MM.1S (cell line): Measurements from ENCODE around the gene FAM83E.

ENCODE experiments used
- DNase-seq: peaks from one replicate; pipeline ENCODE4 v3.0.0-alpha.2; 2015
- H2AFZ ChIP-seq: fragments of 300-600 bp; sonication (generic); 2 replicates; pipeline ENCODE4 v1.6.0; 2016; ENCODE audit warnings: antibody characterized with exemption, low read length
- H3F3A ChIP-seq: fragments of 300-600 bp; sonication (generic); 2 replicates; pipeline ENCODE4 v1.6.1; 2016; ENCODE audit warnings: mild to moderate bottlenecking, antibody characterized with exemption, low read length, moderate library complexity, mixed read lengths; ENCODE audit not compliant: insufficient read depth
- H3K27ac ChIP-seq: fragments of 300-600 bp; sonication (generic); 2 replicates; pipeline ENCODE4 v1.5.1; 2016; ENCODE audit warnings: mild to moderate bottlenecking, low read length
- H3K27me3 ChIP-seq: fragments of 300-600 bp; sonication (generic); replicated peaks from 2 replicates; pipeline ENCODE4 v1.6.0; 2016; ENCODE audit warnings: low read length; ENCODE audit not compliant: insufficient read depth
- H3K36me3 ChIP-seq: fragments of 300-600 bp; sonication (generic); replicated peaks from 2 replicates; pipeline ENCODE4 v1.6.1; 2016; ENCODE audit warnings: mild to moderate bottlenecking, low read length, mixed read lengths; ENCODE audit not compliant: insufficient read depth
- H3K4me1 ChIP-seq: fragments of 300-600 bp; sonication (generic); 2 replicates; pipeline ENCODE4 v1.6.1; 2016; ENCODE audit warnings: low read length, mixed read lengths
- H3K4me2 ChIP-seq: fragments of 300-600 bp; sonication (generic); 2 replicates; pipeline ENCODE4 v1.6.0; 2016; ENCODE audit warnings: low read depth, low read length
- H3K4me3 ChIP-seq: fragments of 300-600 bp; sonication (generic); 2 replicates; pipeline ENCODE4 v1.5.1; 2016; ENCODE audit warnings: low read length, mixed read lengths
- H3K79me2 ChIP-seq: fragments of 300-600 bp; sonication (generic); 2 replicates; pipeline ENCODE4 v1.6.1; 2016; ENCODE audit warnings: mixed run types, low read length, mixed read lengths
- H3K9ac ChIP-seq: fragments of 300-600 bp; sonication (generic); 2 replicates; pipeline ENCODE4 v1.6.1; 2016; ENCODE audit warnings: low read length, mixed read lengths
- H3K9me2 ChIP-seq: fragments of 300-600 bp; sonication (generic); replicated peaks from 2 replicates; pipeline ENCODE4 v1.6.1; 2016; ENCODE audit warnings: mild to moderate bottlenecking, low read length, mixed read lengths; ENCODE audit not compliant: insufficient read depth
- H3K9me3 ChIP-seq: fragments of 300-600 bp; sonication (generic); replicated peaks from 2 replicates; pipeline ENCODE4 v1.6.1; 2016; ENCODE audit warnings: mild to moderate bottlenecking, low read length, mixed read lengths; ENCODE audit not compliant: insufficient read depth
- H4K20me1 ChIP-seq: fragments of 300-600 bp; sonication (generic); 2 replicates; pipeline ENCODE4 v1.6.1; 2016; ENCODE audit warnings: mild to moderate bottlenecking, low read length, moderate library complexity, mixed read lengths; ENCODE audit not compliant: insufficient read depth
- CTCF ChIP-seq: fragments of 300-600 bp; sonication (generic); IDR thresholded peaks from 2 replicates; pipeline ENCODE4 v1.5.1; 2016; ENCODE audit warnings: antibody characterized with exemption, low read length, mixed read lengths
- EZH2 ChIP-seq: fragments of 300-600 bp; sonication (generic); optimal IDR thresholded peaks from 2 replicates; pipeline ENCODE3; 2017; ENCODE audit warnings: low read depth, mild to moderate bottlenecking, antibody characterized with exemption, low read length, mixed read lengths
- EZH2phosphoT487 ChIP-seq: fragments of 300-600 bp; sonication (generic); IDR thresholded peaks from 2 replicates; pipeline ENCODE4 v1.6.1; 2018; ENCODE audit warnings: antibody characterized with exemption, low read length

Gene FAM83E

GRCh38 chr19:48565090-48565489, 49.8 kb downstream of the FAM83E start:
- no peaks in the 10 kb centered on the region for H3K9me3 ChIP-seq
- no peaks in the 10 kb centered on the region for H3K79me2 ChIP-seq
- no peaks in the 10 kb centered on the region for H3F3A ChIP-seq
- H3K27ac ChIP-seq: no peak overlapping the region
- H3K4me1 ChIP-seq: no peaks in the 10 kb centered on the region
- H2AFZ ChIP-seq: no peak overlapping the region
- no peak overlapping the region for H3K4me3 ChIP-seq
- peaks cover 54% of the 10 kb centered on the region for H3K27me3 ChIP-seq
- no peaks in the 10 kb centered on the region for H3K36me3 ChIP-seq
- TF ChIP-seq EZH2 (no peak), CTCF (no peak), EZH2phosphoT487 (no peak)
- no peak overlapping the region for H3K4me2 ChIP-seq
- no peaks in the 10 kb centered on the region for H4K20me1 ChIP-seq
- DNase-seq: no peak
- no peak overlapping the region for H3K9ac ChIP-seq
- H3K9me2 ChIP-seq: no peaks in the 10 kb centered on the region
